HCT116 (cell line): Measurements from ENCODE around the gene OR5P2. TPM values are rescaled to one million over a fixed set of nuclear protein-coding genes. Genes with fewer than 3 reads are reported as not detected.
"Not testable (repeated sequence)": the region's sequence is repeated elsewhere in the genome, so short reads cannot be mapped to it uniquely, and the experiment has no call there.

ENCODE experiments used
- ATAC-seq: fragments of 200-7000 bp; cut with Tn5 transposase; 2 replicates; pipeline ENCODE4 v1.9.1; 2020; ENCODE audit warnings: mild to moderate bottlenecking, moderate library complexity
- BruUV-seq: library from RNA; stranded (reverse); fragments of 400-500 nt; replicated peaks from 2 replicates; lab custom pipeline; 2021; lab: Mats Ljungman, UMichigan
- CTCF ChIA-PET: fragments of 300-600 bp; sonication (Branson Sonifier 250); formaldehyde crosslinking; loops from one replicate; lab custom pipeline; 2021; ENCODE audit warnings: antibody characterized with exemption; lab: Charles Lee
- POLR2A ChIA-PET: fragments of 300-600, 350-600 bp; sonication (Branson Sonifier 250); formaldehyde crosslinking; loops from one replicate; lab custom pipeline; 2021; ENCODE audit warnings: antibody characterized with exemption; lab: Charles Lee
- RAD21 ChIA-PET, 2 experiments: fragments of 300-600 bp; sonication (Branson Sonifier 250); formaldehyde crosslinking; loops; one replicate each; lab custom pipeline; 2023; ENCODE audit warnings: low total read pairs in 2 of 2; ENCODE audit not compliant: uncharacterized antibody in 2 of 2, unreplicated experiment in 2 of 2, low non-redundant PET in 1 of 2; lab: Charles Lee
- DNase-seq: peaks from one replicate; pipeline ENCODE4 v3.0.0-alpha.2; 2010; ENCODE audit warnings: low read depth, low spot score
- H2AFZ ChIP-seq: fragments of 200-600 bp; shearing (Covaris generic), sonication (generic); 2 replicates; pipeline ENCODE4 v1.6.1; 2017; ENCODE audit warnings: low read depth, mixed run types, mixed read lengths, antibody characterized with exemption, low read length; ENCODE audit not compliant: poor library complexity, severe bottlenecking
- H3K27ac ChIP-seq: 2 replicates; pipeline ENCODE4 v1.5.1; 2012; ENCODE audit warnings: low read depth, low read length
- H3K27me3 ChIP-seq: fragments of 200-600 bp; sonication (generic); 2 replicates; pipeline ENCODE4 v1.6.1; 2016; ENCODE audit warnings: mixed run types, low read length, mixed read lengths; ENCODE audit not compliant: insufficient read depth
- H3K36me3 ChIP-seq, 2 experiments: fragments of 200-500 bp in 1 of 2; fragments of 200-600 bp in 1 of 2; sonication (Bioruptor generic) in 1 of 2; sonication (generic) in 1 of 2; 2 replicates each; pipeline versions ENCODE4 v1.5.1 to v1.6.1; 2014 to 2016; ENCODE audit warnings: low read length in 2 of 2, inconsistent platforms in 1 of 2, mixed read lengths in 1 of 2, mixed run types in 1 of 2; ENCODE audit not compliant: insufficient read depth in 2 of 2, control insufficient read depth in 1 of 2
- H3K4me1 ChIP-seq, 2 experiments: fragments of 200-600 bp in 1 of 2; sonication (generic) in 1 of 2; 2 replicates each; pipeline versions ENCODE4 v1.5.1 to v1.6.1; 2012 to 2017; ENCODE audit warnings: low read length in 2 of 2, inconsistent platforms in 1 of 2, mild to moderate bottlenecking in 1 of 2, mixed read lengths in 1 of 2, mixed run types in 1 of 2, moderate library complexity in 1 of 2; ENCODE audit not compliant: insufficient read depth in 2 of 2, control insufficient read depth in 1 of 2
- H3K4me2 ChIP-seq: fragments of 200-600 bp; sonication (generic); 2 replicates; pipeline ENCODE4 v1.6.1; 2017; ENCODE audit warnings: mixed run types, low read length, mixed read lengths
- H3K4me3 ChIP-seq, 2 experiments: fragments of 200-600 bp in 1 of 2; sonication (generic) in 1 of 2; replicated peaks in 1 of 2; 2 replicates each; pipeline ENCODE4 v1.5.1; 2011 to 2016; ENCODE audit warnings: low read length in 2 of 2, control low read depth in 1 of 2, low read depth in 1 of 2, mild to moderate bottlenecking in 1 of 2, mixed read lengths in 1 of 2, mixed run types in 1 of 2
- H3K79me2 ChIP-seq: fragments of 200-600 bp; sonication (generic); 2 replicates; pipeline ENCODE4 v1.6.1; 2017; ENCODE audit warnings: mild to moderate bottlenecking, mixed run types, low read length, moderate library complexity, mixed read lengths; ENCODE audit not compliant: insufficient read depth
- H3K9ac ChIP-seq: fragments of 200-600 bp; sonication (generic); 2 replicates; pipeline ENCODE4 v1.6.1; 2016; ENCODE audit warnings: low read length, mixed read lengths
- H3K9me2 ChIP-seq: fragments of 200-600 bp; sonication (generic), shearing (Covaris generic); 2 replicates; pipeline ENCODE4 v1.6.1; 2017; ENCODE audit warnings: mixed run types, mild to moderate bottlenecking, moderate library complexity; ENCODE audit not compliant: insufficient read depth
- H3K9me3 ChIP-seq, 2 experiments: fragments of 200-500 bp in 1 of 2; fragments of 200-600 bp in 1 of 2; sonication (Bioruptor generic) in 1 of 2; sonication (generic) in 1 of 2; 2 replicates each; pipeline ENCODE4 v1.6.1; 2014 to 2017; ENCODE audit warnings: low read length in 2 of 2, mixed read lengths in 2 of 2, inconsistent platforms in 1 of 2, low read depth in 1 of 2, mild to moderate bottlenecking in 1 of 2, mixed run types in 1 of 2, moderate library complexity in 1 of 2; ENCODE audit not compliant: control insufficient read depth in 1 of 2, insufficient read depth in 1 of 2
- H4K20me1 ChIP-seq: fragments of 200-600 bp; sonication (generic), shearing (Covaris generic); 2 replicates; pipeline ENCODE4 v1.6.1; 2017; ENCODE audit warnings: mixed run types, mild to moderate bottlenecking, moderate library complexity; ENCODE audit not compliant: insufficient read depth
- intact Hi-C: fragments of 100-400 bp; cut with micrococcal nuclease; formaldehyde crosslinking; loops from 2 replicates; pipeline ENCODE4 v1.10.0; 2022
- total RNA-seq: library from RNA; stranded (reverse); gene quantifications from one replicate; pipeline ENCODE4 v1.2.1, GENCODE V29; 2021; ENCODE audit not compliant: unreplicated experiment

Gene OR5P2
- total RNA-seq, 1 experiment from 2014 or later, result not detected

DNA sequence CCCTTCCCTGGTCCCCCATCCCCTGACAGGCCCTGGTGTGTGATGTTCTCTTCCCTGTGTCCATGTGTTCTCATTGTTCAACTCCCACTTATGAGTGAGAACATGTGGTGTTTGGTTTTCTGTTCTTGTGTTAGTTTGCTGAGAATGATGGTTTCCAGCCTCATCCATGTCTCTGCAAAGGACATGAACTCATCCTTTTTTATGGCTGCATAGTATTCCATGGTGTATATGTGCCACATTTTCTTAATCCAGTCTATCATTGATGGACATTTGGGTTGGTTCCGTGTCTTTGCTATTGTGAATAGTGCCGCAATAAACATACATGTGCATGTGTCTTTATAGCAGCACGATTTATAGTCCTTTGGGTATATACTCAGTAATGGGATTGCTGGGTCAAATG is 23.7 kb upstream of the OR5P2 start:
- BruUV-seq, intact Hi-C loops, H3K36me3 ChIP-seq, H3K79me2 ChIP-seq, DNase-seq, H3K27ac ChIP-seq, H3K4me3 ChIP-seq, H3K4me2 ChIP-seq, CTCF ChIA-PET, RAD21 ChIA-PET, H3K27me3 ChIP-seq, H2AFZ ChIP-seq, H3K9me2 ChIP-seq, H4K20me1 ChIP-seq, H3K9ac ChIP-seq, POLR2A ChIA-PET, ATAC-seq, H3K4me1 ChIP-seq, H3K9me3 ChIP-seq: not testable (repeated sequence)

DNA sequence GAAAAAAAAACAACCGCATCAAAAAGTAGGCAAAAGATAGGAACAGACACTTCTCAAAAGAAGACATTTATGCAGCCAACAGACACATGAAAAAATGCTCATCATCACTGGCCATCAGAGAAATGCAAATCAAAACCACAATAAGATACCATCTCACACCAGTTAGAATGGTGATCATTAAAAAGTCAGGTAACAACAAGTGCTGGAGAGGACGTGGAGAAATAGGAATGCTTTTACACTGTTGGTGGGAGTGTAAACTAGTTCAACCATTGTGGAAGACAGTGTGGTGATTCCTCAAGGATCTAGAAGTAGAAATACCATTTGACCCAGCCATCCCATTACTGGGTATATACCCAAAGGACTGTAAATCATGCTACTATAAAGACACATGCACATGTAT is 18.2 kb upstream of the OR5P2 start:
- H3K9me2 ChIP-seq, CTCF ChIA-PET, H2AFZ ChIP-seq, H3K9ac ChIP-seq, H3K79me2 ChIP-seq, H4K20me1 ChIP-seq, POLR2A ChIA-PET, RAD21 ChIA-PET, H3K4me2 ChIP-seq, BruUV-seq, H3K4me1 ChIP-seq, H3K27ac ChIP-seq, ATAC-seq, DNase-seq, H3K27me3 ChIP-seq, H3K4me3 ChIP-seq, H3K9me3 ChIP-seq, intact Hi-C loops, H3K36me3 ChIP-seq: not testable (repeated sequence)

DNA sequence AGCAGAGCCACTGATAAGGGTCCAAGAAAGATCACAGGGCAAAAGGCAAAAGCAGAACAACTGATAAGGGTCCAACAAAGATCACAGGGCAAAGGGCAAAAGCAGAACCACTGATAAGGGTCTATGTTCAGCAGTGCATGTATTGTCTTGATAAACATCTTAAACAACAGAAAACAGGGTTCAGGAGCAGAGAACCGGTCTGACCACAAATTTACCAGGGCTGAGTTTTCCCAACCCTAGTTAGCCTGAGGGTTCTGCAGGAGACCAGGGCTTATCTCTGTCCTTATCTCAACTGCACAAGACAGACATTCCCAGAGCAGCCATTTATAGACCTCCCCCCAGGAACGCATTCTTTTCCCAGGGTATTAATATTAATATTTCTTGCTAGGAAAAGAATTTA is 13.6 kb upstream of the OR5P2 start:
- POLR2A ChIA-PET, RAD21 ChIA-PET, H2AFZ ChIP-seq, H3K9me3 ChIP-seq, H3K79me2 ChIP-seq, H3K4me2 ChIP-seq, H3K36me3 ChIP-seq, intact Hi-C loops, BruUV-seq, H3K9ac ChIP-seq, H4K20me1 ChIP-seq, H3K4me3 ChIP-seq, H3K27me3 ChIP-seq, CTCF ChIA-PET, H3K4me1 ChIP-seq, H3K27ac ChIP-seq, ATAC-seq, H3K9me2 ChIP-seq, DNase-seq: not testable (repeated sequence)
